ENCODE results near the gene CAPN15. TPM values are rescaled to one million over a fixed set of nuclear protein-coding genes. Genes with fewer than 3 reads are reported as not detected.

Gene CAPN15
- total RNA-seq, 1 donor from 2014 or later, result 72.5 TPM

Other genes starting within 250 kb of the CAPN15 start
- gene ARHGDIG, start 247.1 kb upstream of the CAPN15 start, total RNA-seq, result 0.64 and 4.0 TPM in 2 replicates
- 0.23 TPM in 1 of 2 replicates, not detected in the other for gene PDIA2, start 244.5 kb upstream of the CAPN15 start, total RNA-seq
- gene AXIN1, start 175.0 kb upstream of the CAPN15 start, total RNA-seq, result 24.0 and 28.5 TPM in 2 replicates
- gene MRPL28, start 157.2 kb upstream of the CAPN15 start, total RNA-seq, result 112 and 144 TPM in 2 replicates
- gene PGAP6, start 145.7 kb upstream of the CAPN15 start, total RNA-seq, result 162 and 197 TPM in 2 replicates
- gene NME4, start 130.5 kb upstream of the CAPN15 start, total RNA-seq, result 147 and 203 TPM in 2 replicates
- gene DECR2, start 125.8 kb upstream of the CAPN15 start, total RNA-seq, result 29.1 and 35.9 TPM in 2 replicates
- gene RAB11FIP3, start 102.1 kb upstream of the CAPN15 start, total RNA-seq, result 41.2 and 53.8 TPM in 2 replicates
- not detected in 2 replicates for gene PRR35, start 32.7 kb downstream of the CAPN15 start, total RNA-seq
- gene NHLRC4, start 39.3 kb downstream of the CAPN15 start, total RNA-seq, result 2.7 and 3.3 TPM in 2 replicates
- 34.6 and 69.5 TPM in 2 replicates for gene PIGQ, start 42.3 kb downstream of the CAPN15 start, total RNA-seq
- gene RAB40C, start 62.4 kb downstream of the CAPN15 start, total RNA-seq, result 17.6 and 25.1 TPM in 2 replicates
- gene WFIKKN1, start 103.3 kb downstream of the CAPN15 start, total RNA-seq, result 0.06 TPM in 1 of 2 replicates, not detected in the other
- 163 and 315 TPM in 2 replicates for gene METTL26, start 108.6 kb downstream of the CAPN15 start, total RNA-seq
- 24.1 and 25.7 TPM in 2 replicates for gene MCRIP2, start 114.1 kb downstream of the CAPN15 start, total RNA-seq
- gene WDR90, start 121.7 kb downstream of the CAPN15 start, total RNA-seq, result 17.4 and 21.2 TPM in 2 replicates
- 48.3 and 78.9 TPM in 2 replicates for gene RHOT2, start 140.4 kb downstream of the CAPN15 start, total RNA-seq
- 0.34 and 1.6 TPM in 2 replicates for gene RHBDL1, start 148.0 kb downstream of the CAPN15 start, total RNA-seq
- gene STUB1, start 152.7 kb downstream of the CAPN15 start, total RNA-seq, result 159 and 240 TPM in 2 replicates
- gene JMJD8, start 156.6 kb downstream of the CAPN15 start, total RNA-seq, result 60.4 and 70.8 TPM in 2 replicates
- gene WDR24, start 162.7 kb downstream of the CAPN15 start, total RNA-seq, result 9.9 and 12.5 TPM in 2 replicates
- 1.6 TPM in 2 replicates for gene FBXL16, start 178.1 kb downstream of the CAPN15 start, total RNA-seq
- gene METRN, start 187.4 kb downstream of the CAPN15 start, total RNA-seq, result 54.4 and 134 TPM in 2 replicates
- gene ANTKMT, start 193.4 kb downstream of the CAPN15 start, total RNA-seq, result 45.4 and 53.0 TPM in 2 replicates
- 0.41 and 3.9 TPM in 2 replicates for gene CCDC78, start 198.7 kb downstream of the CAPN15 start, total RNA-seq
- gene HAGHL, start 199.4 kb downstream of the CAPN15 start, total RNA-seq, result 8.2 and 12.8 TPM in 2 replicates
- gene CIAO3, start 213.3 kb downstream of the CAPN15 start, total RNA-seq, result 33.7 and 34.3 TPM in 2 replicates
- 2.1 and 2.4 TPM in 2 replicates for gene MSLN, start 233.0 kb downstream of the CAPN15 start, total RNA-seq